Karpas-422 (cell line): ENCODE results near the gene SCFD2. TPM values are rescaled to one million over a fixed set of nuclear protein-coding genes. Genes with fewer than 3 reads are reported as not detected.
"Not testable (repeated sequence)": the region's sequence is repeated elsewhere in the genome, so short reads cannot be mapped to it uniquely, and the experiment has no call there.

Experiments used
- DNase-seq: peaks from one replicate; pipeline ENCODE4 v3.0.0-alpha.2; 2015
- H2AFZ ChIP-seq: fragments of 200-600 bp; sonication (generic); 2 replicates; pipeline ENCODE4 v1.6.1; 2014; ENCODE audit warnings: antibody characterized with exemption, low read length, mixed read lengths
- H3K27ac ChIP-seq: fragments of 200-600 bp; sonication (generic); 2 replicates; pipeline ENCODE4 v1.5.1; 2014; ENCODE audit warnings: mild to moderate bottlenecking, low read length, moderate library complexity
- H3K27me3 ChIP-seq: fragments of 200-600 bp; sonication (generic); 2 replicates; pipeline ENCODE4 v1.6.1; 2014; ENCODE audit warnings: low read length, mixed read lengths
- H3K36me3 ChIP-seq: fragments of 200-600 bp; sonication (generic); 2 replicates; pipeline ENCODE4 v1.6.1; 2014; ENCODE audit warnings: low read length, mixed read lengths; ENCODE audit not compliant: insufficient read depth
- H3K4me1 ChIP-seq: fragments of 200-600 bp; sonication (generic); 2 replicates; pipeline ENCODE4 v1.6.1; 2014; ENCODE audit warnings: mild to moderate bottlenecking, low read length, mixed read lengths
- H3K4me2 ChIP-seq: fragments of 200-600 bp; sonication (generic); 2 replicates; pipeline ENCODE4 v1.6.1; 2014; ENCODE audit warnings: low read length, low read depth, mild to moderate bottlenecking; ENCODE audit not compliant: poor library complexity, severe bottlenecking
- H3K4me3 ChIP-seq: fragments of 200-600 bp; sonication (generic); 2 replicates; pipeline ENCODE4 v1.5.1; 2014; ENCODE audit warnings: mild to moderate bottlenecking, antibody characterized with exemption, low read length, mixed read lengths
- H3K79me2 ChIP-seq: fragments of 200-600 bp; sonication (generic); 2 replicates; pipeline ENCODE4 v1.6.1; 2014; ENCODE audit warnings: mild to moderate bottlenecking, low read length, mixed read lengths
- H3K9ac ChIP-seq: fragments of 200-600 bp; sonication (generic); 2 replicates; pipeline ENCODE4 v1.6.0; 2014; ENCODE audit warnings: low read length
- H3K9me2 ChIP-seq: fragments of 200-600 bp; sonication (generic), shearing (Covaris generic); replicated peaks from 2 replicates; pipeline ENCODE4 v1.6.0; 2014; ENCODE audit warnings: mild to moderate bottlenecking, low read length, moderate library complexity; ENCODE audit not compliant: insufficient read depth
- H3K9me3 ChIP-seq: fragments of 300-700, 200-600 bp; sonication (generic); 2 replicates; pipeline ENCODE4 v1.6.1; 2014; ENCODE audit warnings: low read length, mixed read lengths
- H4K20me1 ChIP-seq: fragments of 200-600 bp; sonication (generic); 2 replicates; pipeline ENCODE4 v1.6.1; 2014; ENCODE audit warnings: mild to moderate bottlenecking, antibody characterized with exemption, low read length, low read depth; ENCODE audit not compliant: insufficient read depth
- total RNA-seq: library from RNA; depleted of rRNA; stranded (reverse); fragments of >200 nt; shearing (Covaris generic); gene quantifications from 2 replicates; pipeline ENCODE4 v1.2.3, GENCODE V29; 2014; ENCODE audit warnings: low replicate concordance

Gene SCFD2
- total RNA-seq, 1 experiment from 2014 or later: 28.5 TPM

- Histone ChIP-seq H3K27me3 (no peaks in the 10 kb centered on the region), H3K4me3 (no peak overlapping the region), H3K36me3 (no peaks in the 10 kb centered on the region), H3K79me2 (no peaks in the 10 kb centered on the region), H2AFZ (no peak overlapping the region), H4K20me1 (no peaks in the 10 kb centered on the region), H3K9me2 (no peaks in the 10 kb centered on the region), H3K9ac (no peak overlapping the region), H3K4me1 (no peaks in the 10 kb centered on the region), H3K27ac (no peak overlapping the region), H3K4me2 (no peak overlapping the region), H3K9me3 (no peaks in the 10 kb centered on the region)
- no peak for DNase-seq
Observed at GRCh38 chr4:52838729-52839586, 526.9 kb downstream of the SCFD2 start.

GRCh38 chr4:52837716-52838558 lies 527.9 kb downstream of the SCFD2 start:
- Histone ChIP-seq H3K79me2 (no peaks in the 10 kb centered on the region), H3K4me3 (no peak overlapping the region), H3K9me3 (no peaks in the 10 kb centered on the region), H4K20me1 (no peaks in the 10 kb centered on the region), H3K4me2 (no peak overlapping the region), H3K9me2 (no peaks in the 10 kb centered on the region), H3K27ac (no peak overlapping the region), H3K4me1 (no peaks in the 10 kb centered on the region), H3K9ac (no peak overlapping the region), H3K36me3 (no peaks in the 10 kb centered on the region), H3K27me3 (no peaks in the 10 kb centered on the region), H2AFZ (no peak overlapping the region)
- no peak for DNase-seq

- no peaks in the 10 kb centered on the region for H3K36me3 ChIP-seq
- H3K4me2 ChIP-seq: no peak overlapping the region
- no peak overlapping the region for H3K27ac ChIP-seq
- DNase-seq: no peak
- H4K20me1 ChIP-seq: no peaks in the 10 kb centered on the region
- no peak overlapping the region for H3K4me3 ChIP-seq
- no peak overlapping the region for H3K9ac ChIP-seq
- no peak overlapping the region for H2AFZ ChIP-seq
- no peaks in the 10 kb centered on the region for H3K27me3 ChIP-seq
- no peaks in the 10 kb centered on the region for H3K79me2 ChIP-seq
- no peaks in the 10 kb centered on the region for H3K9me3 ChIP-seq
- H3K4me1 ChIP-seq: no peaks in the 10 kb centered on the region
- H3K9me2 ChIP-seq: no peaks in the 10 kb centered on the region
Observed at GRCh38 chr4:52836678-52837077, 529.2 kb downstream of the SCFD2 start.

- H3K79me2 ChIP-seq: no peaks in the 10 kb centered on the region
- no peaks in the 10 kb centered on the region for H3K36me3 ChIP-seq
- no peak for DNase-seq
Observed at GRCh38 chr4:52836120-52836519, 529.7 kb downstream of the SCFD2 start.

GRCh38 chr4:52834641-52835456 lies 531.0 kb downstream of the SCFD2 start:
- H3K9me3 ChIP-seq, H3K9me2 ChIP-seq, H3K4me1 ChIP-seq, DNase-seq, H4K20me1 ChIP-seq, H3K27me3 ChIP-seq, H3K36me3 ChIP-seq, H2AFZ ChIP-seq, H3K79me2 ChIP-seq, H3K27ac ChIP-seq, H3K4me2 ChIP-seq, H3K9ac ChIP-seq, H3K4me3 ChIP-seq: not testable (repeated sequence)

More at GRCh38 chr4:52836120-52836519, 529.7 kb downstream of the SCFD2 start:
- H3K9me3 ChIP-seq: no peaks in the 10 kb centered on the region
- H3K4me1 ChIP-seq: no peaks in the 10 kb centered on the region
- H3K27ac ChIP-seq: no peak overlapping the region
- no peak overlapping the region for H2AFZ ChIP-seq
- H3K9ac ChIP-seq: no peak overlapping the region
- H3K9me2 ChIP-seq: no peaks in the 10 kb centered on the region
- no peaks in the 10 kb centered on the region for H4K20me1 ChIP-seq
- H3K4me3 ChIP-seq: no peak overlapping the region
- no peaks in the 10 kb centered on the region for H3K27me3 ChIP-seq
- no peak overlapping the region for H3K4me2 ChIP-seq

- no peak overlapping the region for H3K4me2 ChIP-seq
- no peaks in the 10 kb centered on the region for H4K20me1 ChIP-seq
- DNase-seq: no peak
- H3K9me3 ChIP-seq: no peaks in the 10 kb centered on the region
- no peaks in the 10 kb centered on the region for H3K4me1 ChIP-seq
- no peak overlapping the region for H3K9ac ChIP-seq
- H3K27me3 ChIP-seq: no peaks in the 10 kb centered on the region
- H3K36me3 ChIP-seq: no peaks in the 10 kb centered on the region
- H2AFZ ChIP-seq: no peak overlapping the region
- H3K9me2 ChIP-seq: no peaks in the 10 kb centered on the region
- H3K4me3 ChIP-seq: no peak overlapping the region
- H3K27ac ChIP-seq: no peak overlapping the region
- H3K79me2 ChIP-seq: no peaks in the 10 kb centered on the region
Observed at GRCh38 chr4:52833941-52834525, 531.8 kb downstream of the SCFD2 start.

GRCh38 chr4:52825460-52826090 lies 540.3 kb downstream of the SCFD2 start:
- Histone ChIP-seq H3K27ac (no peak overlapping the region), H3K4me2 (no peak overlapping the region), H3K79me2 (no peaks in the 10 kb centered on the region), H3K36me3 (no peaks in the 10 kb centered on the region), H3K4me3 (no peak overlapping the region), H3K9ac (no peak overlapping the region), H4K20me1 (no peaks in the 10 kb centered on the region), H2AFZ (no peak overlapping the region), H3K9me2 (no peaks in the 10 kb centered on the region), H3K9me3 (no peaks in the 10 kb centered on the region), H3K4me1 (no peaks in the 10 kb centered on the region), H3K27me3 (no peaks in the 10 kb centered on the region)
- DNase-seq: no peak
